HepG2 (cell line): Measurements from ENCODE around the gene B3GNT8. TPM values are rescaled to one million over a fixed set of nuclear protein-coding genes. Genes with fewer than 3 reads are reported as not detected.

ENCODE experiments used
- ATAC-seq: fragments of 200-7000 bp; cut with Tn5 transposase; 3 replicates; pipeline ENCODE4 v1.9.1; 2020; ENCODE audit warnings: mild to moderate bottlenecking, moderate library complexity
- BruUV-seq: library from RNA; stranded (reverse); fragments of 400-500 nt; replicated peaks from 2 replicates; lab custom pipeline; 2021; lab: Mats Ljungman, UMichigan
- CTCF ChIA-PET: fragments of 300-600 bp; formaldehyde crosslinking; extraction: SDS; loops from one replicate; lab custom pipeline; 2021; ENCODE audit warnings: low total read pairs, inconsistent platforms, low intra/inter-chr PET ratio; lab: Yijun Ruan, JAX
- POLR2A ChIA-PET: fragments of 350-600 bp; sonication (Branson Sonifier 250); formaldehyde crosslinking; loops from one replicate; lab custom pipeline; 2020; ENCODE audit warnings: antibody characterized with exemption, inconsistent platforms; lab: Yijun Ruan, JAX
- DNase-seq: peaks from one replicate; pipeline ENCODE4 v3.0.0-alpha.2; 2015; ENCODE audit warnings: low spot score
- FAIRE-seq: peaks from 3 replicates; lab custom pipeline; 2011; peaks lifted over from hg19 to GRCh38; lab: Jason Lieb, UNC
- H2AFZ ChIP-seq: one replicate; pipeline ENCODE4 v1.6.1; 2011; ENCODE audit warnings: low read length, inconsistent platforms
- H3K27ac ChIP-seq: fragments of 300-600 bp; 3 replicates; pipeline ENCODE4 v1.8.0; 2011; ENCODE audit warnings: mixed run types, mild to moderate bottlenecking, mixed read lengths, low read length, inconsistent platforms; ENCODE audit not compliant: insufficient read depth; ENCODE audit errors: extremely low read length
- H3K27me3 ChIP-seq, 2 experiments: fragments of 200-600 bp in 1 of 2; 2 replicates in 1 of 2; 3 replicates in 1 of 2; pipeline versions ENCODE4 v1.6.0 to v1.8.0; 2011; ENCODE audit warnings: low read length in 2 of 2, mild to moderate bottlenecking in 2 of 2, moderate library complexity in 2 of 2, inconsistent platforms in 1 of 2; ENCODE audit not compliant: insufficient read depth in 2 of 2, control insufficient read depth in 1 of 2
- H3K36me3 ChIP-seq, 2 experiments: fragments of 200-600 bp in 1 of 2; replicated peaks in 1 of 2; 2 replicates in 1 of 2; 3 replicates in 1 of 2; pipeline versions ENCODE4 v1.5.1 to v1.8.0; 2011; ENCODE audit warnings: low read length in 2 of 2, inconsistent platforms in 1 of 2; ENCODE audit not compliant: insufficient read depth in 2 of 2, control insufficient read depth in 1 of 2
- H3K4me1 ChIP-seq: 2 replicates; pipeline ENCODE4 v1.5.1; 2012; ENCODE audit warnings: low read length, inconsistent platforms; ENCODE audit not compliant: insufficient read depth
- H3K4me2 ChIP-seq: 2 replicates; pipeline ENCODE4 v1.6.0; 2011; ENCODE audit warnings: low read depth, low read length, inconsistent platforms
- H3K4me3 ChIP-seq, 3 experiments: fragments of 200-600 bp in 1 of 3; sonication (generic), shearing (Covaris generic) in 1 of 3; replicated peaks in 1 of 3; 2 replicates each; pipeline ENCODE4 v1.5.1; 2011 to 2016; ENCODE audit warnings: low read length in 3 of 3, inconsistent platforms in 2 of 3, low read depth in 2 of 3, mild to moderate bottlenecking in 2 of 3, control low read depth in 1 of 3, mixed read lengths in 1 of 3; ENCODE audit not compliant: insufficient read depth in 1 of 3
- H3K79me2 ChIP-seq: one replicate; pipeline ENCODE4 v1.6.1; 2011; ENCODE audit warnings: low read length, inconsistent platforms; ENCODE audit not compliant: insufficient read depth
- H3K9ac ChIP-seq: 2 replicates; pipeline ENCODE4 v1.6.0; 2011; ENCODE audit warnings: mild to moderate bottlenecking, low read depth, low read length, inconsistent platforms; ENCODE audit not compliant: insufficient read depth
- H3K9me3 ChIP-seq: 2 replicates; pipeline ENCODE4 v1.5.1; 2012; ENCODE audit warnings: mild to moderate bottlenecking, low read length
- H4K20me1 ChIP-seq: 2 replicates; pipeline ENCODE4 v1.6.0; 2011; ENCODE audit warnings: inconsistent platforms, mild to moderate bottlenecking, low read length, moderate library complexity; ENCODE audit not compliant: insufficient read depth
- AFF4 ChIP-seq: sonication (generic); formaldehyde crosslinking; IDR thresholded peaks from 2 replicates; pipeline ENCODE4 v1.4.0; 2020; ENCODE audit warnings: missing genetic modification reagents
- BHLHE40 ChIP-seq: IDR thresholded peaks from 2 replicates; pipeline ENCODE4 v1.6.1; 2011; ENCODE audit warnings: low read length, improper control_type of control experiment
- CTCF ChIP-seq: sonication (generic); formaldehyde crosslinking; IDR thresholded peaks from 2 replicates; pipeline ENCODE4 v1.5.0; 2020; ENCODE audit warnings: mild to moderate bottlenecking, missing genetic modification reagents, moderate library complexity
- MYC ChIP-seq: sonication (generic); formaldehyde crosslinking; IDR thresholded peaks from 2 replicates; pipeline ENCODE4 v1.9.0; 2021; ENCODE audit warnings: missing genetic modification reagents, borderline replicate concordance
- SIX4 ChIP-seq: sonication (generic); formaldehyde crosslinking; IDR thresholded peaks from 2 replicates; pipeline ENCODE4 v1.4.0; 2020; ENCODE audit warnings: missing genetic modification reagents
- SP2 ChIP-seq: sonication (generic); formaldehyde crosslinking; IDR thresholded peaks from 2 replicates; pipeline ENCODE4 v1.5.1; 2020; ENCODE audit warnings: mild to moderate bottlenecking, missing genetic modification reagents
- ZBTB38 ChIP-seq: sonication (generic); formaldehyde crosslinking; IDR thresholded peaks from 2 replicates; pipeline ENCODE4 v1.5.1; 2020; ENCODE audit warnings: mild to moderate bottlenecking, missing genetic modification reagents
- ZBTB43 ChIP-seq: sonication (generic); formaldehyde crosslinking; conservative IDR thresholded peaks from 2 replicates; pipeline ENCODE4 v1.4.0; 2020; ENCODE audit warnings: missing genetic modification reagents
- ZBTB7B ChIP-seq: sonication (generic); formaldehyde crosslinking; IDR thresholded peaks from 2 replicates; pipeline ENCODE4 v1.4.0; 2020; ENCODE audit warnings: missing genetic modification reagents
- ZKSCAN5 ChIP-seq: sonication (generic); formaldehyde crosslinking; IDR thresholded peaks from 2 replicates; pipeline ENCODE4 v1.5.1; 2020; ENCODE audit warnings: mild to moderate bottlenecking, missing genetic modification reagents
- ZNF101 ChIP-seq: sonication (generic); formaldehyde crosslinking; IDR thresholded peaks from 2 replicates; pipeline ENCODE4 v1.4.0; 2020; ENCODE audit warnings: mild to moderate bottlenecking, low read depth, missing genetic modification reagents, borderline replicate concordance
- ZNF879 ChIP-seq: sonication (generic); formaldehyde crosslinking; IDR thresholded peaks from 2 replicates; pipeline ENCODE4 v1.8.1; 2023; ENCODE audit warnings: missing genetic modification reagents
- WGBS: methylation state at CpG from one replicate; pipeline ENCODE4 v1.1.6; 2017; ENCODE audit warnings: low lambda C conversion rate; 5-methylcytosine and 5-hydroxymethylcytosine counted together
- in situ Hi-C: cut with HindIII; loops from 2 replicates; pipeline ENCODE4 v1.10.0; 2017; ENCODE audit warnings: low pct_unique_long_range_greater_than_20kb; ENCODE audit not compliant: extremely low pct_ligation_motif_present
- intact Hi-C: fragments of 100-400 bp; cut with micrococcal nuclease; formaldehyde crosslinking; loops from one replicate; pipeline ENCODE4 v1.10.0; 2022; ENCODE audit not compliant: unreplicated experiment
- polyA plus RNA-seq, 8 experiments: library from polyadenylated mRNA; depleted of rRNA in 3 of 8; stranded (reverse) in 7 of 8; unstranded in 1 of 8; fragments of >200 nt; fragmentation: Illumina TruSeq in 4 of 8; extraction: Trizol in 4 of 8; gene quantifications; 2 replicates each; pipeline versions ENCODE4 v1.2.1 to v1.2.3, GENCODE V29; 2011 to 2016; ENCODE audit warnings: low read depth in 4 of 8, missing spikeins in 1 of 8, mixed read lengths in 1 of 8; ENCODE audit not compliant: insufficient read depth in 1 of 8
- total RNA-seq, 5 experiments: library from RNA; depleted of rRNA; stranded (reverse); fragments of >200 nt; fragmentation: Illumina TruSeq; extraction: Trizol; gene quantifications; 2 replicates each; pipeline ENCODE4 v1.2.3, GENCODE V29; 2016; ENCODE audit warnings: low read depth in 1 of 5

The B3GNT8 gene
- total and polyA plus RNA-seq, 2 of the 13 experiments (the other 11 are each of a cell fraction or from before 2014, with no cell fraction given): 0.26 to 1.9 TPM

- no peaks in the 10 kb centered on the region for H4K20me1 ChIP-seq
- no peak overlapping the region for H3K9ac ChIP-seq
- no peak overlapping the region for H3K4me2 ChIP-seq
- 97% methylated on average over 12 of the region's 12 CpGs for WGBS
- H3K27ac ChIP-seq: no peak overlapping the region
- H3K4me1 ChIP-seq: peaks cover 36% of the 10 kb centered on the region
- ChIA-PET POLR2A (interaction anchor here (2.9 kb wide), 1 partner anchor 17 kb away, joined by 18 read pairs; the partner anchor contains the start of gene DMAC2), CTCF (no interaction called here)
- H3K9me3 ChIP-seq: no peaks in the 10 kb centered on the region
- H3K79me2 ChIP-seq: no peaks in the 10 kb centered on the region
- H3K27me3 ChIP-seq: no peaks in the 10 kb centered on the region
- no peak overlapping the region for H3K4me3 ChIP-seq
- BruUV-seq: no TSS peak
- TF ChIP-seq ZBTB7B: no peak
- 0 out of 2 replicates have a peak, but pooled peaks have one; percentile 2 for TF ChIP-seq ZBTB38 (CRISPR knock-in tag)
- TF ChIP-seq BHLHE40: no peak
- TF ChIP-seq ZBTB43 (CRISPR knock-in tag): no peak
- TF ChIP-seq ZNF101: no peak
- no peak for TF ChIP-seq SP2 (CRISPR knock-in tag)
- TF ChIP-seq MYC: no peak
- TF ChIP-seq, all 625 proteins: peak for 1
- FAIRE-seq (no peak), DNase-seq (no peak), ATAC-seq (no peak)
- in situ Hi-C loops: no loop called here
- no peak overlapping the region for H2AFZ ChIP-seq
- peaks cover 20 to 32% of the 10 kb centered on the region in 2 experiments; a peak in 4 of 5 replicates for H3K36me3 ChIP-seq
- intact Hi-C loops: no loop called here
These were observed 4.2 kb downstream of the B3GNT8 start for GRCh38 chr19:41422955-41423354.

GRCh38 chr19:41422456-41422855, 4.7 kb downstream of the B3GNT8 start:
- Histone ChIP-seq H3K9ac (no peak overlapping the region), H3K4me2 (no peak overlapping the region), H3K27ac (no peak overlapping the region), H4K20me1 (no peaks in the 10 kb centered on the region), H3K4me3 (no peak overlapping the region), H3K79me2 (no peaks in the 10 kb centered on the region), H3K36me3 (peaks cover 20 to 32% of the 10 kb centered on the region in 2 experiments; a peak in 4 of 5 replicates), H3K4me1 (peaks cover 31% of the 10 kb centered on the region), H2AFZ (no peak overlapping the region), H3K27me3 (no peaks in the 10 kb centered on the region), H3K9me3 (no peaks in the 10 kb centered on the region)
- in situ Hi-C loops (no loop called here), intact Hi-C loops (no loop called here)
- ChIA-PET CTCF (no interaction called here), POLR2A (no interaction called here)
- ATAC-seq (no peak), DNase-seq (no peak), FAIRE-seq (no peak)
- BruUV-seq: no TSS peak
- 86% methylated on average over 18 of the region's 18 CpGs for WGBS
- no peak for TF ChIP-seq SIX4 (CRISPR knock-in tag)
- no peak for TF ChIP-seq AFF4
- TF ChIP-seq ZNF879 (CRISPR knock-in tag): no peak
- TF ChIP-seq CTCF (CRISPR knock-in tag): no peak
- no peak for TF ChIP-seq ZKSCAN5 (CRISPR knock-in tag)
